LNCaP clone FGC (cell line): ENCODE results near the gene LIN28B.

Experiments used
- DNase-seq: peaks from one replicate; pipeline ENCODE4 v3.0.0-alpha.2; 2011; ENCODE audit warnings: low read depth
- H3K4me3 ChIP-seq: 2 replicates; pipeline ENCODE4 v1.5.1; 2011; ENCODE audit warnings: mild to moderate bottlenecking, low read depth, low read length, control low read depth
- TF ChIP-seq, protein P1 (sequence below): IDR thresholded peaks from 2 replicates; pipeline ENCODE4 v1.5.1; 2012; ENCODE audit warnings: mild to moderate bottlenecking; ENCODE audit not compliant: control insufficient read depth, insufficient read depth; ENCODE audit errors: extremely low read depth

Gene LIN28B

DNA sequence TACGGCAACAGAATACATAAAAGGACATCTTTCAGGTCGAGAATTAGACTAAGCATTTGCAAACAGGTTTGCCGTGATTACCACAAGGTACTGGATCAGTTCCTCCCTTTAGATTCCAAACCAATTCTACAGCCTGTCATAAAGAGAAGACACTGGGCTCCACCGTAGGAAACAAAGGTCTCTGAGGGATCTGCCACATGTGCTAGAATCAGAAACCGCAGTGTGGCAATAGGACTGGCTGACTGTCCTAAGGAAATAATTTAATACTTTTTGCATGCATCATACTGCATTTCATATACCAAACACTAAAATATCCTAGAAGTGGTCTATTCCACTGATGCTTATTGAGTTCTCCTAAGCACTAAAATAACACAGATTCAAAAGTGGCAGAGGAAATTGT, 163.7 kb downstream of the LIN28B start:
- H3K4me3 ChIP-seq: no peak overlapping the region
- DNase-seq: no peak
- TF ChIP-seq, protein P1, sequence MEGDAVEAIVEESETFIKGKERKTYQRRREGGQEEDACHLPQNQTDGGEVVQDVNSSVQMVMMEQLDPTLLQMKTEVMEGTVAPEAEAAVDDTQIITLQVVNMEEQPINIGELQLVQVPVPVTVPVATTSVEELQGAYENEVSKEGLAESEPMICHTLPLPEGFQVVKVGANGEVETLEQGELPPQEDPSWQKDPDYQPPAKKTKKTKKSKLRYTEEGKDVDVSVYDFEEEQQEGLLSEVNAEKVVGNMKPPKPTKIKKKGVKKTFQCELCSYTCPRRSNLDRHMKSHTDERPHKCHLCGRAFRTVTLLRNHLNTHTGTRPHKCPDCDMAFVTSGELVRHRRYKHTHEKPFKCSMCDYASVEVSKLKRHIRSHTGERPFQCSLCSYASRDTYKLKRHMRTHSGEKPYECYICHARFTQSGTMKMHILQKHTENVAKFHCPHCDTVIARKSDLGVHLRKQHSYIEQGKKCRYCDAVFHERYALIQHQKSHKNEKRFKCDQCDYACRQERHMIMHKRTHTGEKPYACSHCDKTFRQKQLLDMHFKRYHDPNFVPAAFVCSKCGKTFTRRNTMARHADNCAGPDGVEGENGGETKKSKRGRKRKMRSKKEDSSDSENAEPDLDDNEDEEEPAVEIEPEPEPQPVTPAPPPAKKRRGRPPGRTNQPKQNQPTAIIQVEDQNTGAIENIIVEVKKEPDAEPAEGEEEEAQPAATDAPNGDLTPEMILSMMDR: no peak

DNA sequence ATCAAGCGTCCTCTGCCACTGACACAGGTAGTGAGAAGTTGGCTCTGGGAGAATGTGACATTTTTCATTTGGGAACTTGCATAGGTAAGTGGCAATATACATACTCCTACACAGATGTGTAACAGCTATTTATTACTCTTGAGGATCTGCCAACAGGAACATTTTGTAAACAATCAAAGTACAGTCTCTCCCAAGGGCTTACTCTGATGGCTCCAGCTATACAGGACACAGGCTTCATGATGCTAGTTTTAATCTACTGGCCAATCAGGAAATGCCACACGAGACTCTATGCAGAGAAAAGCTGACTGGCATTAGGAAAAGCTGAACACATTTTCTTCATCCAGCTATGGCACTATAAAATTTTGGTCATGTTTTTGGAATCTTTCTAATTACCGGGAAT, 165.1 kb downstream of the LIN28B start:
- TF ChIP-seq, protein P1: no peak
- peak; percentile 98 for DNase-seq
- H3K4me3 ChIP-seq: no peak overlapping the region

DNA sequence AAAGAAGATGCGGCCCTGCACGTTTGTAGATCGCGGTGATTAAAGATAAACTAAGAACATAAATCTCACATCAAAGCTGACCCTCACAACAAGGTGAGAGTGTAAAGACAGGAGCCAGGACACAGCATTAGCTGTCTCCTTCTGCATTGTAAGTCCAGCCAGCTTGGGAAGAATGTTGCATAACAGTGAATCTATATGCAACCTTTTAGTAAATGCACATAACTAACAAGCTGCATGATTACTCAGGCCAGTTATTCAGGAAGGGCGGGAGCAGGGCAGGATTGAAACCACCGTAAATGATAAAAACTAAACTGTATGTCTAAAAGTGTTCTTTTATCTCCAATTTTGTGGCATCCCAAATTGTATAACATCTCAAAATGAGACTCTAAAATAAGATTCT, 165.8 kb downstream of the LIN28B start:
- no peak for DNase-seq
- TF ChIP-seq, protein P1: no peak
- H3K4me3 ChIP-seq: no peak overlapping the region
